A673 (cell line): ENCODE data around the gene PAX5.

Experiments
- CTCF ChIP-seq: fragments of 300-800, 200-600 bp; sonication (generic); conservative IDR thresholded peaks from 2 replicates; pipeline ENCODE4 v1.5.1; 2017; ENCODE audit warnings: low read depth, mild to moderate bottlenecking, antibody characterized with exemption, low read length, moderate library complexity, mixed read lengths
- EZH2 ChIP-seq: fragments of 200-600 bp; sonication (generic); IDR thresholded peaks from 2 replicates; pipeline ENCODE4 v1.6.1; 2017; ENCODE audit warnings: borderline replicate concordance, low read depth, mild to moderate bottlenecking, mixed read lengths, antibody characterized with exemption, low read length; ENCODE audit not compliant: poor library complexity, severe bottlenecking

GRCh38 chr9:36894695-36895310 is 139.3 kb downstream of the PAX5 start:
- TF ChIP-seq CTCF (no peak), EZH2 (no peak)
